CD4-positive, CD25-positive, alpha-beta regulatory T cell (primary cell): ENCODE data around the gene MUS81. TPM values are rescaled to one million over a fixed set of nuclear protein-coding genes. Genes with fewer than 3 reads are reported as not detected.
A peak's percentile ranks its signal among the peaks of the same experiment; 100 is the strongest.

Experiments
- ATAC-seq, 2 donors: fragments of 150-1000 bp; cut with Tn5 transposase; one replicate each; pipeline ENCODE4 v1.10.0; 2021; ENCODE audit warnings: low read depth in 2 of 2, moderate number of reproducible peaks in 2 of 2, moderate library complexity in 1 of 2
- DNase-seq, 3 donors: peaks; one replicate each; pipeline versions ENCODE4 v3.0.0 to v3.0.0-alpha.2; 2012 to 2022; ENCODE audit warnings: mixed read lengths in 1 of 3
- H3K27ac ChIP-seq: one replicate; pipeline ENCODE4 v1.7.0; 2013; ENCODE audit warnings: mild to moderate bottlenecking, low read length; ENCODE audit not compliant: insufficient read depth, poor library complexity, severe bottlenecking
- H3K27me3 ChIP-seq: one replicate; pipeline ENCODE4 v1.7.0; 2013; ENCODE audit warnings: low read length; ENCODE audit not compliant: control insufficient read depth, insufficient read depth
- H3K36me3 ChIP-seq: one replicate; pipeline ENCODE4 v1.7.0; 2013; ENCODE audit warnings: mild to moderate bottlenecking, low read length, moderate library complexity; ENCODE audit not compliant: control insufficient read depth, insufficient read depth
- H3K4me1 ChIP-seq: 2 replicates; pipeline ENCODE4 v1.7.0; 2013; ENCODE audit warnings: mild to moderate bottlenecking, low read length; ENCODE audit not compliant: insufficient read depth, control insufficient read depth, poor library complexity, severe bottlenecking
- H3K4me3 ChIP-seq: one replicate; pipeline ENCODE4 v1.7.0; 2013; ENCODE audit warnings: low read depth, mild to moderate bottlenecking, low read length, moderate library complexity
- H3K9me3 ChIP-seq, 2 experiments: 1 replicate in 1 of 2; 2 replicates in 1 of 2; pipeline ENCODE4 v1.7.0; 2013; ENCODE audit warnings: low read length in 2 of 2, mild to moderate bottlenecking in 1 of 2, moderate library complexity in 1 of 2; ENCODE audit not compliant: control insufficient read depth in 2 of 2
- H3K27ac Mint-ChIP-seq, 3 donors: one replicate each; pipeline ENCODE4 v1.8.0; 2020 to 2022; ENCODE audit warnings: mild to moderate bottlenecking in 3 of 3, mixed read lengths in 3 of 3, moderate library complexity in 2 of 3
- H3K27me3 Mint-ChIP-seq: one replicate; pipeline ENCODE4 v1.8.0; 2022; ENCODE audit warnings: mild to moderate bottlenecking, mixed read lengths
- H3K36me3 Mint-ChIP-seq: one replicate; pipeline ENCODE4 v1.8.0; 2020; ENCODE audit warnings: mixed read lengths
- H3K4me1 Mint-ChIP-seq, 4 donors: one replicate each; pipeline ENCODE4 v1.8.0; 2020 to 2022; ENCODE audit warnings: mixed read lengths in 4 of 4, mild to moderate bottlenecking in 1 of 4
- H3K4me3 Mint-ChIP-seq, 4 donors: one replicate each; pipeline ENCODE4 v1.8.0; 2020 to 2022; ENCODE audit warnings: mild to moderate bottlenecking in 4 of 4, mixed read lengths in 4 of 4, moderate library complexity in 3 of 4
- H3K9me3 Mint-ChIP-seq, 7 donors: one replicate each; pipeline ENCODE4 v1.8.0; 2020 to 2022; ENCODE audit warnings: mixed read lengths in 7 of 7, mild to moderate bottlenecking in 3 of 7, moderate library complexity in 2 of 7
- polyA plus RNA-seq, 4 donors: library from polyadenylated mRNA; unstranded; fragments of 300-500 nt; fragmentation: Illumina TruSeq; gene quantifications; one replicate each; pipeline ENCODE4 v1.2.3, GENCODE V29; 2021
- total RNA-seq: library from RNA; stranded (reverse); gene quantifications from one replicate; pipeline ENCODE4 v1.2.3, GENCODE V29; 2022

Gene MUS81
- total and polyA plus RNA-seq, 5 donors from 2014 or later: 22.7 to 51.1 (median 24.0) TPM

DNA sequence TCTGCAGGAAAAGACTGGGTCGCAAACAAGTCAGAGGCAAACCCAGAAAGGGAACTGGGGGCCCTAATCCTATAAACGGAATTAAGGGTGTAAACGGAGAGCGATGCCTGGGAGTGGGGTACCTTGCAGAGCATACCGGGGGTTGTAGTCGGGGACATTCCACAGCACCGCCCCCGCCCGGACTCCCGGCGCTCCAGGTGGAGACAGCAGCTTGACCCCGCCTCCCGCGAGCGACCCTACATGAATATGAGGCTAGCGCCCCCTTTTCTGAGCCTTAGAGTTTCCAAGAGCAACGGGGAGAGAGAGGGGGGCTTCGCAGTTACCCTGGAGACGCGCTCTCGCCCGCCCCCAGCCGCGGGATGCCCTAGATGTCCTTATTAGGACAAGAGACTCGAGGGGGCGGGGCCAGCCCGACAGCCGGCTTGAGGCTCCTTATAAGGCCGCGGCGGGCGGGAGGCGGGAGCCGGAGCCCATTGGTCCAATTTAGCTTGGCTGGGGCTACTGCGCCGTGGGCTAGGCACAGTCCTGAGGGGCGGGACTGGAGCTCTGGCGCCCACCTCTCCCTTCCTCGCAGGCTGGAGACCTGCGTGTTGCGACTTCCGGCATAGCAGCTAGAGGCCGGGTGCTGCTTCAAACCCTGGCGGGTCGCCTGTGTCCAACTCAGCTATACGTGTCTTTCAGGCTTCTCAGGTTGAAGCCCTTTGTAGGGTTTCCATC, 980 bp upstream of the MUS81 start:
- H3K27me3 ChIP-seq: no peaks in the 10 kb centered on the region
- peaks cover 3 to 56% (median 39%) of the 10 kb centered on the region in 4 donors for H3K4me1 Mint-ChIP-seq
- peaks cover 23% of the 10 kb centered on the region for H3K36me3 Mint-ChIP-seq
- no peaks in the 10 kb centered on the region for H3K9me3 ChIP-seq
- peaks cover 7% of the 10 kb centered on the region for H3K27me3 Mint-ChIP-seq
- ATAC-seq (peak; percentile 52 to 59), DNase-seq (peak; percentile 93 to 100 (median 96))
- H3K4me3 ChIP-seq: peak overlapping the region; percentile 95
- H3K9me3 Mint-ChIP-seq: peaks cover 0 to 2% (median 0%) of the 10 kb centered on the region in 7 donors
- peak overlapping the region; percentile 96 to 99 (median 98) for H3K27ac Mint-ChIP-seq
- H3K36me3 ChIP-seq: peaks cover 42% of the 10 kb centered on the region
- H3K27ac ChIP-seq: peak overlapping the region; percentile 95
- peak overlapping the region; percentile 94 to 99 (median 96) for H3K4me3 Mint-ChIP-seq
- peaks cover 68% of the 10 kb centered on the region for H3K4me1 ChIP-seq

DNA sequence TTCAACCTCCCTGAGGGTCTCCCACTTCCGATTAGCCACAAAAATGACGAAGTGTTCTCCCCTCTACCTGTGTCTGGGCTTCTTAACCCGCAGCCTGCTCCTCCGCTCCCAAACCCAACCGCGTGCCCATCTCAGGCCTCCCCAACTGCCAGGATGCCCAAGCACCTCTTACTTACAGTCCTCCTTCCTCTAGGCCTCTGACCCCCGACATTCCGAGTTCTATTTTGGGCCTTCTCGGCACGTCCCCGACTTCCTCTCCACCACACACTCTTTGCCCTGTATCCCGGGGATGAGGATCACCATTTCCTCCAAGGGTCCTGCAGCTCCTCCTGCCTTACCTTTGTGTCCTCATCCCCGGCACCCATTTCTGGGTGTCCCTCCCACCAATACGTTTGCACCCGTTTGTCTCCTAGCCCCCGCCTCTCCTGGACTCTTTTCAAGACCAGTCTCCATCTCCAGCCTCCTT, 388 bp upstream of the MUS81 start:
- no peaks in the 10 kb centered on the region for H3K9me3 Mint-ChIP-seq
- H3K27ac Mint-ChIP-seq: peak overlapping the region; percentile 96 to 99 (median 98)
- H3K27ac ChIP-seq: peak overlapping the region; percentile 95
- DNase-seq (no peak), ATAC-seq (no peak)
- peaks cover 62% of the 10 kb centered on the region for H3K4me1 ChIP-seq
- peak overlapping the region; percentile 95 for H3K4me3 ChIP-seq
- H3K27me3 ChIP-seq: no peaks in the 10 kb centered on the region
- peak overlapping the region; percentile 94 to 99 (median 96) for H3K4me3 Mint-ChIP-seq
- H3K9me3 ChIP-seq: no peaks in the 10 kb centered on the region
- H3K36me3 ChIP-seq: peaks cover 42% of the 10 kb centered on the region
- peaks cover 3 to 50% (median 35%) of the 10 kb centered on the region in 4 donors for H3K4me1 Mint-ChIP-seq
- H3K36me3 Mint-ChIP-seq: peaks cover 17% of the 10 kb centered on the region
- peaks cover 7% of the 10 kb centered on the region for H3K27me3 Mint-ChIP-seq

GRCh38 chr11:65861165-65861505, 902 bp downstream of the MUS81 start:
- Histone ChIP-seq H3K36me3 (peaks cover 40% of the 10 kb centered on the region), H3K4me3 (peak overlapping the region; percentile 65), H3K27ac (peak overlapping the region; percentile 95), H3K9me3 (no peaks in the 10 kb centered on the region), H3K4me1 (peaks cover 49% of the 10 kb centered on the region), H3K27me3 (no peaks in the 10 kb centered on the region)
- Mint-ChIP-seq H3K27ac (peak overlapping the region in 2 of 3 donors; percentile 96 to 98), H3K4me1 (peaks cover 3 to 39% (median 29%) of the 10 kb centered on the region in 4 donors), H3K4me3 (peak overlapping the region; percentile 94 to 99 (median 96)), H3K27me3 (peaks cover 7% of the 10 kb centered on the region), H3K9me3 (no peaks in the 10 kb centered on the region), H3K36me3 (peaks cover 16% of the 10 kb centered on the region)
- ATAC-seq (no peak), DNase-seq (no peak)

GRCh38 chr11:65861533-65862183, 1.4 kb downstream of the MUS81 start:
- no peaks in the 10 kb centered on the region for H3K27me3 ChIP-seq
- no peak for ATAC-seq
- DNase-seq: no peak
- peak overlapping the region; percentile 65 for H3K4me3 ChIP-seq
- Mint-ChIP-seq H3K36me3 (peaks cover 10% of the 10 kb centered on the region), H3K9me3 (no peaks in the 10 kb centered on the region), H3K27me3 (peaks cover 7% of the 10 kb centered on the region), H3K27ac (peak overlapping the region in 2 of 3 donors; percentile 42 to 43), H3K4me1 (peaks cover 3 to 34% (median 24%) of the 10 kb centered on the region in 4 donors), H3K4me3 (peak overlapping the region; percentile 51 to 99 (median 94))
- H3K4me1 ChIP-seq: peaks cover 44% of the 10 kb centered on the region
- H3K36me3 ChIP-seq: peaks cover 39% of the 10 kb centered on the region
- H3K9me3 ChIP-seq: no peaks in the 10 kb centered on the region
- H3K27ac ChIP-seq: no peak overlapping the region

GRCh38 chr11:65862191-65862735, 2.0 kb downstream of the MUS81 start:
- H3K27ac ChIP-seq: no peak overlapping the region
- no peak for DNase-seq

GRCh38 chr11:65862941-65863888, 3.0 kb downstream of the MUS81 start:
- H3K9me3 ChIP-seq: no peaks in the 10 kb centered on the region
- H3K27ac Mint-ChIP-seq: peak overlapping the region in 2 of 3 donors; percentile 65 to 93
- H3K4me1 Mint-ChIP-seq: peaks cover 3 to 30% (median 20%) of the 10 kb centered on the region in 4 donors
- peaks cover 8% of the 10 kb centered on the region for H3K36me3 Mint-ChIP-seq
- peaks cover 3% of the 10 kb centered on the region for H3K27me3 Mint-ChIP-seq
- peaks cover 40% of the 10 kb centered on the region for H3K4me1 ChIP-seq
- H3K27ac ChIP-seq: no peak overlapping the region
- H3K36me3 ChIP-seq: peaks cover 41% of the 10 kb centered on the region
- no peaks in the 10 kb centered on the region for H3K9me3 Mint-ChIP-seq
- no peak overlapping the region for H3K4me3 ChIP-seq
- no peaks in the 10 kb centered on the region for H3K27me3 ChIP-seq
- ATAC-seq: no peak
- peak overlapping the region in 1 of 4 donors; percentile 63 for H3K4me3 Mint-ChIP-seq
- no peak for DNase-seq

More at GRCh38 chr11:65862191-65862735, 2.0 kb downstream of the MUS81 start:
- peaks cover 7% of the 10 kb centered on the region for H3K27me3 Mint-ChIP-seq
- no peak overlapping the region for H3K4me3 ChIP-seq
- peaks cover 8% of the 10 kb centered on the region for H3K36me3 Mint-ChIP-seq
- no peaks in the 10 kb centered on the region for H3K9me3 ChIP-seq
- no peaks in the 10 kb centered on the region for H3K9me3 Mint-ChIP-seq
- ATAC-seq: no peak
- H3K4me1 Mint-ChIP-seq: peaks cover 3 to 31% (median 21%) of the 10 kb centered on the region in 4 donors
- H3K36me3 ChIP-seq: peaks cover 39% of the 10 kb centered on the region
- no peaks in the 10 kb centered on the region for H3K27me3 ChIP-seq
- peak overlapping the region in 3 of 4 donors; percentile 38 to 94 (median 63) for H3K4me3 Mint-ChIP-seq
- H3K4me1 ChIP-seq: peaks cover 40% of the 10 kb centered on the region
- H3K27ac Mint-ChIP-seq: peak overlapping the region in 1 of 3 donors; percentile 65
